Measurements from ENCODE around the gene NAT8L. TPM values are rescaled to one million over a fixed set of nuclear protein-coding genes. Genes with fewer than 3 reads are reported as not detected.

The NAT8L gene
- polyA plus RNA-seq, 2 donors = 0.02 TPM; not detected in 1

DNA sequence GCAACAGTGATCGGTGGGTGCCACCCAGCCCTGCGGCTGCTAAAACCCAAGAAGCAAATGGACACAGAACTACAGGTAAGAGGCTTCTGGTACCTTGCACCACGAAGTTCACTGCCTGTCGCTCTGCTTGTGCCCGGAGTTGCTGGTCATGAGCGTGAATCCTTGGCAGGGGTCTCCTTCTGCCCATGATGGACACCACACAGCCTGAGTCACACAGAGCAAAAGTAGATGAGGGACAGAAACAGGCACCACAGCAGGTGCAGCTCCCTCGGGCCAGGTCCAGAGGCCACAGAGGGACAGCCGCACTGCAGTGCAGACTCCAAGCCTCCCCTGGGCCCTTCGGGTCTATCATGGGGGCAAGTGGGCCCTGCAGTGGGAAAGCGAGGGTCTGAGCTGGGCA lies 22.4 kb downstream of the NAT8L start:
- Histone ChIP-seq H3K4me1 (ENCODE audit: control insufficient read depth in 2 of 2, insufficient read depth in 2 of 2, low read length in 1 of 2) (no peaks in the 10 kb centered on the region), H3K9me3 (ENCODE audit: control insufficient read depth in 2 of 2, insufficient read depth in 1 of 2, low read depth in 1 of 2, low read length in 1 of 2) (no peaks in the 10 kb centered on the region), H3K36me3 (ENCODE audit: control insufficient read depth in 2 of 2, insufficient read depth in 2 of 2, low read length in 1 of 2) (no peaks in the 10 kb centered on the region), H3K27ac (ENCODE audit: low read depth in 2 of 2, low read length in 1 of 2) (no peak overlapping the region), H3K4me3 (ENCODE audit: low read depth in 1 of 2, low read length in 2 of 2) (no peak overlapping the region), H3K27me3 (ENCODE audit: control insufficient read depth in 1 of 2, insufficient read depth in 2 of 2, low read length in 2 of 2) (no peaks in the 10 kb centered on the region)
- 92 to 94% methylated on average over 9 to 10 of the region's 10 CpGs for WGBS, 2 donors

DNA sequence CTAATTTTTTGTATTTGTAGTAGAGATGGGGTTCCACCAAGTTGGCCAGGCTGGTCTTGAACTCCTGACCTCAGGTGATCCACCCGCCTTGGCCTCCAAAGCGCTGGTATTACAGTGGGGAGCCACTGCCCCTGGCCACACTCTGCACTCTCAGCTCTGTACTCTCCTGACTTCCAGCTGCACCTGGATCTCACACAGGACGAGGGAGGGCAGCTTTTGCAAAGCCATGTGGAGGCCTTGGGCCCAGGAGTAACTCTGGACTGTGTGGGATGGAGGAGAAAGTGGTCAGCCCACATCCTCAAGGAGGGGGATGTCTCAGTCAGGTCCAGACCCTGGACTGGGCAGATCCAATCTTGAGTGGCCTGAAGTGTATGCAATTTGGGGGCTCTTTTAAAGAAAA lies 23.0 kb downstream of the NAT8L start:
- Histone ChIP-seq H3K27ac (ENCODE audit: low read depth in 2 of 2, low read length in 1 of 2) (no peak overlapping the region), H3K36me3 (ENCODE audit: control insufficient read depth in 2 of 2, insufficient read depth in 2 of 2, low read length in 1 of 2) (no peaks in the 10 kb centered on the region), H3K9me3 (ENCODE audit: control insufficient read depth in 2 of 2, insufficient read depth in 1 of 2, low read depth in 1 of 2, low read length in 1 of 2) (no peaks in the 10 kb centered on the region), H3K27me3 (ENCODE audit: control insufficient read depth in 1 of 2, insufficient read depth in 2 of 2, low read length in 2 of 2) (no peaks in the 10 kb centered on the region), H3K4me1 (ENCODE audit: control insufficient read depth in 2 of 2, insufficient read depth in 2 of 2, low read length in 1 of 2) (no peaks in the 10 kb centered on the region), H3K4me3 (ENCODE audit: low read depth in 1 of 2, low read length in 2 of 2) (no peak overlapping the region)
- 78 to 86% methylated on average over 3 of the region's 3 CpGs for WGBS, 2 donors

DNA sequence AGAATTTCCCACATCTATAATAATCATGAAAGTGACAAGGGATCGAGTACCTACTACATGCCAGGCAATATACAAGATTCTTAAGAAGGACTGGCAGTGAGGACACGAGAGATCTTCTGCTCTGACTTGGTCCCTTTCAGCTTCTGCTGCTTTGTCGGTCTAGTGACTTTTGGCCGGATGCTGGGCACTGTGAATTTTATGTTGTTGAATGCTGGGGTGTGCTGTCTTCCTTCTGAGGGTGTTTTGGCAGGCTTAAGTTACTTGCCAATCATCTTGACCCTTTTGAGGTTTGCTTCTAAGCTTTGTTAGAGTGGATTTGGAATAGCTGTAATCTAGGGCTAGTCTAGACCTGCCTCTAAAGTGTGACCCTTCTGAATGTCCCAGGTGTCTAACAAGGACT lies 23.5 kb downstream of the NAT8L start:
- WGBS, 2 donors = 84 to 87% methylated on average over 4 of the region's 4 CpGs

DNA sequence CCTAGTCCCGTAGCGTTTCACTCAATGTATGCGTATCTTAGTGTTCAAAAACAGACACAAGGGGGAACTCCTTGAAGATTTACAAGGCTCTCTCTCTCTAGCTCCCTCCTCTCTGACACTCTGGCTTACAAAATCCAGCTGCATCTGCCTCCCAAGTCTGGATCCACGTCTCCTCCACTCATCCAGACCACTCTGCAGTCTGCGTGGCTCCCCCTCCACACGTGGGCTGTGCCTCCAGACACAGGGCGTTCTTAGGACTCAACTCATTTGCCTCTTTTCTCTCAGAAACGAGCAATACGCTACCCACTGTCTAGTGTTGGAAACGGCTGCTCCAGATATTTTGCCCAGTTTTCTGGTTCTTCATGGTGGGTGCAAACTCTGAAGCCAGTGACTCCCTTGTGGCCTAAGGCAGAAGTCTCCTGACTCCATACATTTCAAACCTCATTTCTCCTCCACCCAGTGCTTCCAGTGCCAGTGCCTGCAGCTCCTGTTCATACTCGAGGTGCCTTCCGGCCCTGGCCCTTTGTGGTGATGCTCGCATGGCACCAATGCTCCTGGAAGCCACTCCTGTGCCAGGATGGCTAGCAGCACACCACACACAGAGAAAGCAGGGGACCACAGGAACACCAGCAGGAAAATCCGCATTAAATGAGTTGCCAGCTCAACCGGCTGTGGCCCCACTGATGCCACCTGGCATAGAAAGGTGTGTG lies 24.1 kb downstream of the NAT8L start:
- no peak overlapping the region for H3K27ac ChIP-seq (ENCODE audit: low read depth in 2 of 2, low read length in 1 of 2)
- 82 to 83% methylated on average over 15 of the region's 15 CpGs for WGBS, 2 donors

More for the DNA sequence above, 23.5 kb downstream of the NAT8L start:
- H3K27me3 ChIP-seq (ENCODE audit: control insufficient read depth in 1 of 2, insufficient read depth in 2 of 2, low read length in 2 of 2) = no peaks in the 10 kb centered on the region
- H3K4me3 ChIP-seq (ENCODE audit: low read depth in 1 of 2, low read length in 2 of 2) = no peak overlapping the region
- H3K9me3 ChIP-seq (ENCODE audit: control insufficient read depth in 2 of 2, insufficient read depth in 1 of 2, low read depth in 1 of 2, low read length in 1 of 2) = no peaks in the 10 kb centered on the region
- H3K27ac ChIP-seq (ENCODE audit: low read depth in 2 of 2, low read length in 1 of 2) = no peak overlapping the region
- H3K4me1 ChIP-seq (ENCODE audit: control insufficient read depth in 2 of 2, insufficient read depth in 2 of 2, low read length in 1 of 2) = no peaks in the 10 kb centered on the region
- no peaks in the 10 kb centered on the region for H3K36me3 ChIP-seq (ENCODE audit: control insufficient read depth in 2 of 2, insufficient read depth in 2 of 2, low read length in 1 of 2)

DNA sequence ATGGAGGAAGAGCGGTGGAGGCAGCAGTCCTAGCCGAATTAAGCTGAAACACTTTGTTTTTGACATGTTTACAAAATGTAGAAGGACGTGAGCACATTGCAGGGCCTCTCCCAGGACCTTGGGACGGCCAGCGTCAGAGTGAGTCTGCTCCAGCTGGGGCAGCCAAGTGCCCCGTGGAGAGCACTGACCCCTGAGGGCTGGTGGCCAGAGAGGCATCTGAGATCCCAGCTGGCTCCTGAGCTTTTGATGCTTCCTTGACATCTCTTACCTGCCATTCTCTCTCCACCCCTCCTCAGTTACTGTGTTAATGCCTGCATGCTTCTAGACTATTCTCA lies 24.7 kb downstream of the NAT8L start:
- Histone ChIP-seq H3K4me3 (ENCODE audit: low read depth in 1 of 2, low read length in 2 of 2) (no peak overlapping the region), H3K27ac (ENCODE audit: low read depth in 2 of 2, low read length in 1 of 2) (no peak overlapping the region), H3K9me3 (ENCODE audit: control insufficient read depth in 2 of 2, insufficient read depth in 1 of 2, low read depth in 1 of 2, low read length in 1 of 2) (no peaks in the 10 kb centered on the region), H3K36me3 (ENCODE audit: control insufficient read depth in 2 of 2, insufficient read depth in 2 of 2, low read length in 1 of 2) (no peaks in the 10 kb centered on the region), H3K4me1 (ENCODE audit: control insufficient read depth in 2 of 2, insufficient read depth in 2 of 2, low read length in 1 of 2) (no peaks in the 10 kb centered on the region), H3K27me3 (ENCODE audit: control insufficient read depth in 1 of 2, insufficient read depth in 2 of 2, low read length in 2 of 2) (no peaks in the 10 kb centered on the region)
- 74 to 76% methylated on average over 6 of the region's 6 CpGs for WGBS, 2 donors

More for the DNA sequence above, 24.1 kb downstream of the NAT8L start:
- Histone ChIP-seq H3K9me3 (ENCODE audit: control insufficient read depth in 2 of 2, insufficient read depth in 1 of 2, low read depth in 1 of 2, low read length in 1 of 2) (no peaks in the 10 kb centered on the region), H3K36me3 (ENCODE audit: control insufficient read depth in 2 of 2, insufficient read depth in 2 of 2, low read length in 1 of 2) (no peaks in the 10 kb centered on the region), H3K27me3 (ENCODE audit: control insufficient read depth in 1 of 2, insufficient read depth in 2 of 2, low read length in 2 of 2) (no peaks in the 10 kb centered on the region), H3K4me1 (ENCODE audit: control insufficient read depth in 2 of 2, insufficient read depth in 2 of 2, low read length in 1 of 2) (no peaks in the 10 kb centered on the region), H3K4me3 (ENCODE audit: low read depth in 1 of 2, low read length in 2 of 2) (no peak overlapping the region)

DNA sequence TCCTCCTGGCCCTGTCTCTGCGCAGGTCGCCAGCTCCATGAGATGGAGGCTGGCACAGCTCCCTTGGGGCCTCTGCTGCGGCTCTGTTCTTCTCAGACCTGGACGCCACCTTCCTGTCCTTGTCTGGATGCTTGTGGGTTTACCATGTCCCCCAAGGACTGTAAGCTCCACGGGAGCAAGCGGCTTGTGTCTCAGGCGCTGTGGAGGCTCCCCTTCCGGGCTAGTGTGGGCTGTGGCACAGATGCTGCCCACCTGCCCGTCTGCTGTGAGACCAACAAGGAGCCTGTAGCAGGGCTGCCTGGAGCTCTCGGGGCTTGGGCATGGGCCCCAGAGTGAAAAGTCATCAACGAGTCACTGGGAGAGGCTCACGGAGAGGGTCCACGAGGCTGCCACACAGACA lies 25.2 kb downstream of the NAT8L start:
- Histone ChIP-seq H3K9me3 (ENCODE audit: control insufficient read depth in 2 of 2, insufficient read depth in 1 of 2, low read depth in 1 of 2, low read length in 1 of 2) (no peaks in the 10 kb centered on the region), H3K27me3 (ENCODE audit: control insufficient read depth in 1 of 2, insufficient read depth in 2 of 2, low read length in 2 of 2) (no peaks in the 10 kb centered on the region), H3K27ac (ENCODE audit: low read depth in 2 of 2, low read length in 1 of 2) (no peak overlapping the region), H3K4me3 (ENCODE audit: low read depth in 1 of 2, low read length in 2 of 2) (no peak overlapping the region), H3K4me1 (ENCODE audit: control insufficient read depth in 2 of 2, insufficient read depth in 2 of 2, low read length in 1 of 2) (no peaks in the 10 kb centered on the region), H3K36me3 (ENCODE audit: control insufficient read depth in 2 of 2, insufficient read depth in 2 of 2, low read length in 1 of 2) (no peaks in the 10 kb centered on the region)
- WGBS, 2 donors = 85 to 88% methylated on average over 13 of the region's 13 CpGs

DNA sequence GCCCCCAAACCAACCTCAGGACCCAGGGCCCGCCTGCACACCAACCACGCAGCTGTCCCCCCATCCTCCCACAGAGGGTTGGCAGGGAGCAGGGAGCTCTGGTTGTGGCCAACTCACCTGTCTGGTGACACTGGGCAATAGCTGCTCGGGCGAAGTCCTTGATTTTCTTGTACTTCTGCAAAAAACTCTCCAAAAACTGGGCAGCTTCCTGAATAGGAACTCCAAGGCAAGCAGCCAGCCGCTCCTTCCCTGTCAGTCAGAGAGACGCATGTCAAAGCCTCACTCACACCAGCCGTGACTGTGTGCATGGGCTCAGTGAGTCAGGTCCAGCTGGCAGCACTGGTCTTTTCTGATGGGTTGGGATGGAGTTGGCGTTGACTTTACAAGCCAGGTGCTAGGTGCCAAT lies 26.4 kb downstream of the NAT8L start:
- Histone ChIP-seq H3K36me3 (ENCODE audit: control insufficient read depth in 2 of 2, insufficient read depth in 2 of 2, low read length in 1 of 2) (no peaks in the 10 kb centered on the region), H3K4me1 (ENCODE audit: control insufficient read depth in 2 of 2, insufficient read depth in 2 of 2, low read length in 1 of 2) (no peaks in the 10 kb centered on the region), H3K4me3 (ENCODE audit: low read depth in 1 of 2, low read length in 2 of 2) (no peak overlapping the region), H3K27ac (ENCODE audit: low read depth in 2 of 2, low read length in 1 of 2) (no peak overlapping the region), H3K27me3 (ENCODE audit: control insufficient read depth in 1 of 2, insufficient read depth in 2 of 2, low read length in 2 of 2) (no peaks in the 10 kb centered on the region), H3K9me3 (ENCODE audit: control insufficient read depth in 2 of 2, insufficient read depth in 1 of 2, low read depth in 1 of 2, low read length in 1 of 2) (no peaks in the 10 kb centered on the region)
- 86 to 88% methylated on average over 8 of the region's 8 CpGs for WGBS, 2 donors

DNA sequence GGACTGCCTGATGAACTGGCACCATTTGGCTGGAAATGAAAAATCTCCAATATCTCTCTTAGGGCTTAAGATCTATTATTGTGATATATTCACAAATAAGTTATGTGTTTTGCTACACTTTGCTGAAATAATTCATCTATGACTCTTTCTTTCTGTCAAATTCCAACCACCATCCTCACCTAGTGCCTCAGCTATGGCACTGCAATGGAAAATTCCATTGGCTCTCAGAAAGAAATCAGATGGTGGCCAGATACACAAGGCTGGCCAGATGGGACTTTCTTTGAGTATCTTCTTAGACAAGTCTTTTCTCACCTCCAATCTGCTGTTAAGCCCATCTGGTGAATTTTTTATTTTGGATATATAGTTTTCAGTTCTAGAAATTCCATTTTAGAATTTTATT lies 28.0 kb downstream of the NAT8L start:
- H3K27me3 ChIP-seq (ENCODE audit: control insufficient read depth in 1 of 2, insufficient read depth in 2 of 2, low read length in 2 of 2) = no peaks in the 10 kb centered on the region
- no peaks in the 10 kb centered on the region for H3K36me3 ChIP-seq (ENCODE audit: control insufficient read depth in 2 of 2, insufficient read depth in 2 of 2, low read length in 1 of 2)
- no peak overlapping the region for H3K4me3 ChIP-seq (ENCODE audit: low read depth in 1 of 2, low read length in 2 of 2)
- no peaks in the 10 kb centered on the region for H3K4me1 ChIP-seq (ENCODE audit: control insufficient read depth in 2 of 2, insufficient read depth in 2 of 2, low read length in 1 of 2)
- no peak overlapping the region for H3K27ac ChIP-seq (ENCODE audit: low read depth in 2 of 2, low read length in 1 of 2)
- peaks cover 0 to 2% of the 10 kb centered on the region in 2 donors for H3K9me3 ChIP-seq (ENCODE audit: control insufficient read depth in 2 of 2, insufficient read depth in 1 of 2, low read depth in 1 of 2, low read length in 1 of 2)

DNA sequence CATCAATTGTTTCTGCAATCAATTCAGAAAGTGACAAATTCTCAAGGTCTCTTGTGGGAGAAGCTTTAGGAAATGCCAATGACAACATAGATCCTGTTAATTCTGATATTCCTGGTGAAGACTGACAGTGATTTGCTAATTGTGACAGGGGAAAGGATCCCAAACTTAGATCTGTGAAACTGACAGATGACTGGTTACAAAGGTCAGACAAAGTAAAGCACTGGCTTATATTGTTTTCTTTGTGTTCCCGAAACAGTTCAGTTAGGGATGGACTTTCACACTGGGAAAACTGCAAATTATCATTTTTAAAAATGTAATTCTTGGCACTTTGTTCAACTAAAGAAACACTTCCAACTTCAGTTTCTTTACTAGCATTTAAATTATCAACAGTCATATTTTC lies 30.1 kb downstream of the NAT8L start:
- Histone ChIP-seq H3K4me3 (ENCODE audit: low read depth in 1 of 2, low read length in 2 of 2) (no peak overlapping the region), H3K27me3 (ENCODE audit: control insufficient read depth in 1 of 2, insufficient read depth in 2 of 2, low read length in 2 of 2) (no peaks in the 10 kb centered on the region), H3K9me3 (ENCODE audit: control insufficient read depth in 2 of 2, insufficient read depth in 1 of 2, low read depth in 1 of 2, low read length in 1 of 2) (peaks cover 0 to 2% of the 10 kb centered on the region in 2 donors), H3K36me3 (ENCODE audit: control insufficient read depth in 2 of 2, insufficient read depth in 2 of 2, low read length in 1 of 2) (no peaks in the 10 kb centered on the region), H3K4me1 (ENCODE audit: control insufficient read depth in 2 of 2, insufficient read depth in 2 of 2, low read length in 1 of 2) (no peaks in the 10 kb centered on the region), H3K27ac (ENCODE audit: low read depth in 2 of 2, low read length in 1 of 2) (no peak overlapping the region)
- WGBS, 2 donors = 56 to 75% methylated on average over 1 of the region's 1 CpG

DNA sequence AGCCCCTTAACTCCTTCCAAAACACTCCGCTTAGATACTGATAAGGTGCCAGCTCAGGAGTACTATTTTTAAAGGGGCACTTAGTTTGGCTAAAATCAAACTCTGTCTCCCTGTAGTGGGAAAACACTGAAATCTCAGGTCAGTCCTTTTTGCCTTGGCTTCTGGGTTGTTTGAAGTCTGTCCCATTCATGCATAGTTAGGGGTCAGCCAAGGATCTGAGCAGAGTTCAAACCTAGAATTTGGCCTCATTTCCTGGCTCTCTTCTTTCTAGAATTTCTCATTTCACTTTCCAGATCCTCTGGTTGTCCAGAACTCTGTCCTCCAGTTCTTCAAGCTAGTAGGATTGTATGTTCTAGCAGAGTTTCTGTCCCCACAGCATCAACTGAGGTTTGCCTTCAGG lies 31.5 kb downstream of the NAT8L start:
- no peak overlapping the region for H3K4me3 ChIP-seq (ENCODE audit: low read depth in 1 of 2, low read length in 2 of 2)
- peaks cover 2% of the 10 kb centered on the region in 2 donors for H3K9me3 ChIP-seq (ENCODE audit: control insufficient read depth in 2 of 2, insufficient read depth in 1 of 2, low read depth in 1 of 2, low read length in 1 of 2)
- H3K27me3 ChIP-seq (ENCODE audit: control insufficient read depth in 1 of 2, insufficient read depth in 2 of 2, low read length in 2 of 2) = no peaks in the 10 kb centered on the region
- H3K4me1 ChIP-seq (ENCODE audit: control insufficient read depth in 2 of 2, insufficient read depth in 2 of 2, low read length in 1 of 2) = no peaks in the 10 kb centered on the region
- H3K27ac ChIP-seq (ENCODE audit: low read depth in 2 of 2, low read length in 1 of 2) = no peak overlapping the region
- 96 to 100% methylated on average over 1 of the region's 1 CpG for WGBS, 2 donors
- H3K36me3 ChIP-seq (ENCODE audit: control insufficient read depth in 2 of 2, insufficient read depth in 2 of 2, low read length in 1 of 2) = no peaks in the 10 kb centered on the region
